Hematopoietic multipotent progenitor cell treated with erythropoietin and hydrocortisone succinate and interleukin-3 and kit ligand, for 8 days (in vitro differentiated cells): ENCODE measurements around the gene SRSF9.
"Not testable (repeated sequence)": the region's sequence is repeated elsewhere in the genome, so short reads cannot be mapped to it uniquely, and the experiment has no call there.

ENCODE experiments used
- DNase-seq: peaks from one replicate; pipeline ENCODE4 v3.0.0-alpha.2; 2015

The SRSF9 gene

DNA sequence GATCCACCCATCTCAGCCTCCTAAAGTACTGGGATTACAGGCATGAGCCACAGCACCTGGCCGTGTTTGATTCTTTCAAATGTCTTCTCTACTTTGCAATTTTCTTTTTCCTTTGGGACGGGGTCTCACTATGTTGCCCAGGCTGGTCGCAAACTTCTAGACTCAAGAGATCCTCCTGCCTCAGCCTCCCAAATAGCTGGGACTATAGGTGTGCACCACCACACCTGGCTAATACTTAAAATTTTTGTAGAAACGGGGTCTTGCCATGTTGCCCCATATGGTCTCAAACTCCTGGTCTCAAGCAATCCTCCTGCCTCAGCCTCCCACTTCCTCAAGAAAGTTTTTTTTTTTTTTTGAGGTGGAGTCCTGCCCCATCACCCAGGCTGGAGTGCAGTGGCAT is 21.6 kb downstream of the SRSF9 start:
- DNase-seq = no peak

DNA sequence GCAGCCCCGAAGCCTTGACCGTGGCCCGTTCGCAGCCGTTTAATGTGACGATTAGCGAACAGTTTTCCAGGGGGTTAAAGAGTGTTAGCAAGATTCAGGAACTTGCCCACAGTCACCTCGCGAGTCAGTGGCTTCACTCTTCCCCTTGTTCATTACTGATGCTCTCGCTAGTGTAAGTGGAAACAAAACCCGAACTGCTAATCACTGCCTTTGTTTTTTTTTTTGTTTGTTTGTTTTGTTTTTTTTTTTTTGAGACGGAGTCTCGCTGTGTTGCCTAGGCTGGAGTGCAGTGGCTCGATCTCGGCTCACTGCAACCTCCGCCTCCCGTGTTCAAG is 22.7 kb downstream of the SRSF9 start:
- DNase-seq = not testable (repeated sequence)

DNA sequence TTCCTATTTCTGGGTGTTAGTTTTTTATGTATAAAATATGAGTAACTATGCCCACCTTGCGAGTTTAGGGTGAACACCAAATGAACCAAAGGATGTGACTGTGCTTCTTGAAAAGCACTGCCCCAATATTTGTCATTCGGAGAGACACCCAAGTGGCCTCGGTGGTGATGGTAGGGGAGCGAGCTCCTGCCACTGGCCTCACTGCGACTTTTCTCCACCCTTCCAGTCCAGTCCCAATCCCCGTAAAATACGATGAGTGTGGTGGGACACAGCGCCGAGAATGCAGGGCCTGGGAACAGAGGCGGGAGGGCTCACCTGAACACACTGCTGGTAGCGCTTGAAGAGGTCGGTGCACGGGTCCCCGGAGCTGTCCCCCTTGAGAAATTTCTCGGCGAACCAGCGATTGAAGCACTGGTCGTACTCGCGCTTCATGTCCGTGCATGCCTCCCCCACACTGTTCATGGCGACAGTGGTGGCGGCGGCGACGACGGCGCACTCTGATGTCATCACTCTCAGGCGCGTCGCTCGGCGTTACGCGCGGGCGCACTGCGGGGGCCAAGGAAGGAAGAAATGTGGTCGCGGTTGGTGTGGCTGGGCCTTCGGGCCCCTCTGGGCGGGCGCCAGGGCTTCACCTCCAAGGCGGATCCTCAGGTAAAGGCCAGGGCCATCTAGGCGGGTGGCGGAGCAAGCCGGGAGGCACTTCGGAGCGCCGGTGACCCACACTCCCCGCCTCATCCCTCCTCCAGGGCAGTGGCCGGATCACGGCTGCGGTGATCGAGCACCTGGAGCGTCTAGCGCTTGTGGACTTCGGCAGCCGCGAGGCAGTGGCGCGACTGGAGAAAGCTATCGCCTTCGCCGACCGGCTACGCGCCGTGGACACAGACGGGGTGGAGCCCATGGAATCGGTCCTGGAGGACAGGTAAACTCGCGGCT is 23.4 kb downstream of the SRSF9 start, which contains the start of the genes GATC and TRIAP1:
TSS of gene GATC (plus strand) at position 534 of the 933 bp plus-strand sequence. CDS start at position 571, 37 bp downstream.
TSS of gene TRIAP1 (minus strand) at position 474 of the 933 bp plus-strand sequence. CDS start at position 462, 12 bp downstream.
- peak; percentile 82 for DNase-seq

DNA sequence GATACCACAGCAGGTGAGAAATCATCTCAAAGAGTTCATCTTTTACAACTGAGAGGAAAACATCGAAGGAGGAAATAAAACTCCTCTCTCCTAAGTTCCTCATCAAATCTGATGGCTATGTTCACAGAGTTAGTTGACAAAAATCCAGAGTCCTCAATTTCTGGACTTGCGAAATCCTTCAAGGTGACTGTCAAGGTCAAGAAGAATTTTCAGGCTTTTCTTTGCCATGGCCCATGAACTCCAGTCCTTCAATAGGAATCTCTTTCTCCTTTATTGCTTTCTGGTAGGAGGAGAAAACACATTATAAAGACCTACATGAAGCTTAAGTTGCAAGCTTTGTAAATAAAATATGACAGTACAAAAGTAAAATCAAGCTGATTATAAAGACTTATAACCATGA is 24.9 kb downstream of the SRSF9 start:
- DNase-seq = no peak

DNA sequence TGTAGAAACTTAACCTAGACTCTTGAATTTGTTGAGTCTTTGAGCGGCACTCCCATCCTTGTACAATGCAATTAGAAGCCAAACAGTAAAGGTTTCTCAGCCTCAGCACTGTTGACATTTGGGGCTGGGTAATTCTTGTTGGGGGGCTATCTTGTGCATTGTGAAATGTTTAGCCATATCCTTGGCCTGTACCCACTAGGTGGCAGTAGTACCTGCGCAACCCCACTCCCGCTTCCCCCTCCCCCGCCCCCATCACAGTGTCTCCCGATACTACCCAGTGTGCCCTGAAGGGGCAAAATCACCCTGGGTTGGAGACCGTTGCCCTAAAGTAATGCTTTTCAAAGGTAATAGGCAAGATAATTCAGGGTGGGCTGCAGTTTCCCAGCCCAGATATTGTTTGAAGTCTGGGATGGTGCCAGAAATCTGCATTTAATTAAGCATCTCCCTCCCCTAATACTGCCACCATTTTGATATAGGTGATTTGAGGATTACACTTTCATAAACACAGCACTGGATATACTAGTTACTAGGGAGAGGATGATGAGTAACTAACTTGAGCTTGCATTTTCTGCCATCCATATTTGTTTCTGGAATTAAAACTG is 29.8 kb downstream of the SRSF9 start:
- DNase-seq = peak; percentile 81

DNA sequence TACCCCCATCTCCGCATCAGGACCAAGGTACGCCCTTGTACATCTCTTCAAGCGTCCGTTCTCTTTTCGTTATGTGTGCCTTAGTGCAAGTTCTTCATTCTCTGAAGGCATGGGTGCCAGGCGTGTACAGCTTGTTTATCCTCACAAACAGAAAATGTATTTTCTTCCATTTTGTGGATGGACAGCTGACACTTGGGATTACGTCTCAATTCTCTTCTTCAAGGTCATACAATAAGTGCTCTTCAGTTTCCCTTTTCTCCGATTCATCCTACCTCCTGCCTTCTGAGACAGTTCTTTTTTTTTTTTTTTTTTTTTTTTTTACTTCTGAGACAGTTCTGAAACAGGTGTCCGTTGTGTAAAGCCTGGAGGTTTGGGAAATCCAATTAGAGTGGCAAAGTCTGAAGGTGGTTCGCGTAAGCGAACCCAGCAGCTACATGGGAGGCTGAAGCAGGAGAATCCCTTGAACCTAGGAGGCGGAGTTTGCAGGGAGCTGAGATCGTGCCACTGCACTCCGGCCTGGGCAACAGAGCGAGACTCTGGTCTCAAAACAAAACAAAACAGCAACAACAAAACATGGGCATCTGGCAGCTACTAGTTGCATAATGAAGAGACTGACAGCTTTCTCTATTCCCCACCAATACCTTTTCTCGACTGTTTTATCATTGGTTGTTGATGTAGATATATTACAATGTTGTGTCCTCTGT is 30.9 kb downstream of the SRSF9 start:
- peak; percentile 21 for DNase-seq

DNA sequence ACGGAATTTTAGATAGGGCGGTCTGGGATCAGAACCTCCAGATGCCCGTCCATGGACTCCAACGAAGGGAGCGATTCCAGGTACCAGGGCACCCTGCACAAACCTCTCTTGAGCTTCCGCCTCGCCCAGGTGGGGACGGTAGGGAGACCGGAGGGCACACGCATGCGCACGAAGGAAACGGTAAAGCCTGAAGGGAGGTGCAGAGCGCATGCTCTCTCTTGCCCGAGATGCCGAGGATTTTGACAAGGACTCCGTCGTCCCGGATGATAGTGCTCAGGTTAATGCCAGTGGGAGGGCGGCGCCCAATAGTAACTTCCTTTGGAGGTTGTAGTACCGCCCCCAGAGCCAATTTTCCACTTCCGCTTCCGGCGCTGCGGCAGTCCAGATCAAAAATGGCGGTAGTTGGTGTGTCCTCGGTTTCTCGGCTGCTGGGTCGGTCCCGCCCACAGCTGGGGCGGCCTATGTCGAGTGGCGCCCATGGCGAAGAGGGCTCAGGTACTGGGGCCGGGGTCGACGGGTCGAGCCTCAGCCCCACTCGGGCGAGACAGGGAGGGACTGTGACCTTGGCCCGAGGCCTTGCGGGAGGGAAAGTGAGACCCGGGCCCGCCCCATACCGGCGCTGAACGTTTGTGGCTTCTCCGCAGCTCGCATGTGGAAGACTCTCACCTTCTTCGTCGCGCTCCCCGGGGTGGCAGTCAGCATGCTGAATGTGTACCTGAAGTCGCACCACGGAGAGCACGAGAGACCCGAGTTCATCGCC is 31.6 kb downstream of the SRSF9 start, which contains the start of gene COX6A1:
TSS of gene COX6A1 (plus strand) at position 379 of the 760 bp plus-strand sequence. CDS start at position 393, 14 bp downstream.
- DNase-seq = peak; percentile 100

DNA sequence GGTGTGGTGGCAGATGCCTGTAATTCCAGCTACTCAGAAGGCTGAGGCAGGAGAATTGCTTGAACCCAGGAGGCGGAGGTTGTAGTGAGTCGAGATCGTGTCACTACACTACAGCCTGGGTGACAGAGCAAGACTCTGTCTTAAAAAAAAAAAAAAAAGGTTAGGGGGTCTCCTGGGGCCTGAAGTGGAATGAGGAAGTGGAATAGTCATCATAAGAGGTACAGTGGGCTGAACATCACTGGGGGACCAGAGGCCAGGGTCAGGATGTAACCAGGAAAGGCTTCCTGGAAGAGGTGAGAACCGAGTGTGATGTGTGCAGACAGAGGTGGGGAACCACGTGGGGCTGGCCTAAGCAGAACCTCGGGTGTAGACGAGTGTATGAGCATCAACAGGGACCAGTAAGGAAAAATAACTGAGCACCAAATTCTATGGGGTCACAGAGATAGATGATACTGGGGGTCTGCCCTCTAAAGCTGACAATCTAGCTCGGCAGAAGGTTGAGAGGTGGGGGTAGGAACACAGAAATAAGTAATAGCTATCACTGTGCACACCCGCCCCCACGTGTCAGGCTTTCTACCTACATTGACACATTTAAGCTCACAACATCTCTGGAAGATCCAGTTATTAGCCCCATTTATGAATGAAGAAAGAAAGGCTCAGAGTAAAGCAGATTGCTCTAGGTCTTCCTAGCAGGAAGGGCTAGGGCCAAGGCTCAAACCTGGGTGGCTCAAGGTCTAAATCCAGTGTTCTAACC is 36.6 kb downstream of the SRSF9 start:
- DNase-seq = no peak

DNA sequence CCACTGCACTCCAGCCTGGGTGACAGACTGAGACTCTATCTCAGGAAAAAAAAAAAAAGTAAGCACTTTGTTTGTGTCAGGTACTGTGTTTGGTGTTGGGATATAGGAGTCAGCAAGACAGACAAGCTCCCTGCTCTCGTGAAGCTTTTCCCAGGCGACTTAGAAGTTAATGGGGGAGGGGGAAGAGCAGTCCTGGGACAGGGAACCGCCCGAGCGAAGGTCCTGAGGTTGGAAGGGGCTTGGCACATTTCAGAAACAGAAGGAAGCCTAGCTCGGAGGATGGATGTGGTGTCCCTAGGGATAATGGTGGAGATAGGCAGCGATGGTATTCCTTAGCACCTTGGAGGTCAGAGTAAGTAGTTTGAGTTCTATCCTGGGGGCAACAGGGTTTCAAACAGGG is 40.2 kb downstream of the SRSF9 start:
- no peak for DNase-seq

DNA sequence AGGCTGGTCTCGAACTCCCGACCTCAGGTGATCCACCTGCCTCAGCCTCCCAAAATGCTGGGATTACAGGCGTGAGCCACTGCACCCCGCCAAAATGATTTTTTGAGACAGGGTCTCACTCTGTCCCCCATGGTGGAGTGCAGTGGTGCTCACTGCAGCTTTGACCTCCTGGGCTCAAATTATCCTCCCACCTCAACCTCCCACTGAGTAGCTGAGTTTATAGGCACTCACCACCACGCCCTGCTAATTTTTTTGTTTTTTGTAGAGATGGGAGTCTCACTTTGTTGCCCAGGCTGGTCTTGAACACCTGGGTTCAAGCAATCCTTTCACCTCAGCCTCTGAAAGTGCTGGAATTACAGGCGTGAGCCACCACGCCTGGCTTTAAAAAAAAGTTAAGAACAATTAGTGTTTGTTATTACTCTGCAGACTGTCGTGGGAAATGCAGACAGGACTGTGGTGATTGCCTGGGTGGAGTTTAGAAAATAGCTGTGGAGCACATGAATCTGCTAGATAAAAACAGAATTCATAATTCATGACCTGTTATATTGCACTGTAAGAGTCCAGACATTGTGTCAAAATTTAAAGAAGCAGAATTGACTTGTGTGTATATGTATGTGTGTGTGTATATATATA is 40.8 kb downstream of the SRSF9 start:
- DNase-seq = no peak

DNA sequence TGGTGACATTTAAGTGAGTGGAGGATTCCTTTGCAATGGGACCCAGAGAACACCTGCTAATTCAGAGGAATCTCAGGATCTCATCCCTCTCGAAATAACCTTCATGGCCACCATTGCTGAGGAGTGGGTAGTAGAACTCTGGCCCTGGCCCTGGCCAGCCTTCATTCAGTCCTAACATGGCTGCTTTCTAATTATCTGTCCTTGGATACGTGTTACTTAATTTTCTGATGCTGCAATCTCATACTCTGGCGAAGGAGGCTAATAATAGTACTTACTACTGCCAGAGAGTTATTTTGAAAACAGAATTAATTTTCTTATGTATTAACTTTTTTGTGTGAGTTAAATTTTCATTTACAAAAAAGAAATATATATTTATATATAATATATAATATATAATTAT is 43.8 kb downstream of the SRSF9 start:
- DNase-seq = no peak

DNA sequence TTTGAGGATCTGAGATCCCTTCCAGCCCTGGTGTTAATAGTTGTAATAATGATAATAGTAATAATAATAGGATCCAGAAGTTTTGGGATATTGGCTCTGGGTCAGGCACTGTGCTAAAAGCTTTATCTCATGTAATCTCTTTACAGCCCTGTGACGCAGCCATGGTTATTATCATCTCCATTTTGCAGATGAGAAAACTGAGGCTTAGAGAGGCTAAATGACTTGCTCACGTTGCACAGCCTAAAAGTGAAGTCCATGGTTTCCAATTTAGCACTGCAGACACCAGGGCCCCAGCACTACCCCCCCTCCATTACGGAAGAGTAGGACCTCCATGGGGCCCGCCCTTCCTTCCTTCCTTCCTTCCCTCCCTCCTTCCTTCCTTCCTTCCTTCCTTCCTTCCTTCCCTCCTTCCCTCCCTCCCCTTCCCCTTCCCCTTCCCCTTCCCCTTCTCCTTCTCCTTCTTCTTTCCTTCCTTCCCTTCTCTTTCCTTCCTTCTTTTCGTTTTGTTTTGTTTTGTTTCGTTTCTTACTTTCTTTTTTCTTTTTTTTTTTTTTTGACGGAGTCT is 46.6 kb downstream of the SRSF9 start:
- DNase-seq = no peak

DNA sequence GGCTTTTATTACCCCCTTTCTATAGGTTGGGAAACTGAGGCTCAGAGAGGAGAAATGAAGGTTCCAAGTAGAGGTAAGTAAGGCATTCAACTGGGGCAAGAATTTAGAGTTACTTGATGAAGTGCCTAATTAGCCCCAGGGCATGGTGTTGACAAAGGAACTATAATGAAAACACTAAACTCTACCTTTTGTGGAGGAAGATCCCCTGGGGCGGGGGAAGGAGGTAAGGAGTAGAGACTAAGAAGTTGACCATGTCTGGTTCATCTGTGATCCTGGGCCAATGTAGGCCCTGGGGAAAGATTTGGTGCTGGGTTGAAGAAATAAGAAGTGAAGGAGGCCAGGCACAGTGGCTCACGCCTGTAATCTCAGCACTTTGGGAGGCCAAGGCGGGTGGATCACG is 47.8 kb downstream of the SRSF9 start:
- no peak for DNase-seq

DNA sequence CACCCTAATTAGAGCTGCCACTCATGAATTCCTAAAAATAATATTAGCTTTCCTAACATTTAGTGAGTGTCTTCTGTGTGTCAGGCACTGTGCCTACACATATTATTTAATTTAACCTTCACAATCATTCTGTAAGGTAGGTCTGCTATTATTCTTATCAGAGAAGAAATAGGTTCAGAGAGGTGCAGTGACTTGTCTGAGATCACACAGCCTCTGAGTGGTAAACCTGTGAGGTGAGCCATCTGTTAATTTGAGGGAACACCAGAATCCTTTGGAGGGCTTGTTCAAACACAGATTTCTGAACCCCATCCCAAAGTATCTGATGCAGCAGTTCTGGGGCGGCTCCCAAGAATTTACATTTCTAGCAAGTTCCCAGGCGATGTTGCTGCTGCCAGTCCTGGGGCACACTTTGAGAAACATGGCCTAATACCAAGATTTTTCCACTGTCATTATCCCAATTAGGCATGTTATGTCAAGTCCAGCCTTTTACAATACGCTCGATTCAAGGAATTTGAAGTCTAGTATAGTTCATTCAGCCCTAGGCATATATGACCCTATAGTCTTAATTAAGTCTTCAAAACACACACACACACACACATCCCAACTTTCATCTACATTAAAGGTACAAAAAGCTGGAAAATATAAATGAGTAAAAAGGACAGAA is 51.5 kb downstream of the SRSF9 start:
- no peak for DNase-seq

DNA sequence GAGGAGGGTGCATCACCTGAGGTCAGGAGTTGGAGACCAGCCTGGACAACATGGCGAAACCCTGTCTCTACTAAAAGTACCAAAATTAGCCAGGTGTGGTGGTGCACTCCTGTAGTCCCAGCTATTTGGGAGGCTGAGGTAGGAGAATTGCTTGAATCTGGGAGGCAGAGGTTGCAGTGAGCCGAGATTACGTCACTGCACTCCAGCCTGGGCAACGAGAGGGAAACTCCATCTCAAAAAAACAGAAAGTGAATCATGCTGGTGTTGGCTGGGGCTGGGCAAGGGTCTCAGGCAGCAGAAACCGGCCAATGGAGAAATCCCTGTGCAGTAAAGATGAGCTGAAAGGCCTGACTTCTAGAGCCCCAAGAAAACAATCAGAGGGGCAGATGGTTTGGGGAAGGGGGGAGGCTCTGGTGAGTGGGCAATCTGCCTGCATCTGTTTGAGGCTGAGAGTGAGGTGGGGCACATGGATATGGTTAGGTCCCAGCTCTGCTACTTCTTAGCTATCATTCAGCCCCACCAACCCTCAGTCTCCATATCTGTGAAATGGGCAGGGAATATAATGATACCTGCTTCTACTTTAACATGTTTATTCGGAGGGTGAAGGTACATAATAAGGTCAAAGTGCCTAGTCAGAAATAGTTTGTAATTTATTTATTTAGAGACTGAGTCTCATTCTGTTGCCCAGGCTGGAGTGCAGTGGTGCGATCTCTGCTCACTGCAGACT is 52.9 kb downstream of the SRSF9 start:
- DNase-seq = no peak

DNA sequence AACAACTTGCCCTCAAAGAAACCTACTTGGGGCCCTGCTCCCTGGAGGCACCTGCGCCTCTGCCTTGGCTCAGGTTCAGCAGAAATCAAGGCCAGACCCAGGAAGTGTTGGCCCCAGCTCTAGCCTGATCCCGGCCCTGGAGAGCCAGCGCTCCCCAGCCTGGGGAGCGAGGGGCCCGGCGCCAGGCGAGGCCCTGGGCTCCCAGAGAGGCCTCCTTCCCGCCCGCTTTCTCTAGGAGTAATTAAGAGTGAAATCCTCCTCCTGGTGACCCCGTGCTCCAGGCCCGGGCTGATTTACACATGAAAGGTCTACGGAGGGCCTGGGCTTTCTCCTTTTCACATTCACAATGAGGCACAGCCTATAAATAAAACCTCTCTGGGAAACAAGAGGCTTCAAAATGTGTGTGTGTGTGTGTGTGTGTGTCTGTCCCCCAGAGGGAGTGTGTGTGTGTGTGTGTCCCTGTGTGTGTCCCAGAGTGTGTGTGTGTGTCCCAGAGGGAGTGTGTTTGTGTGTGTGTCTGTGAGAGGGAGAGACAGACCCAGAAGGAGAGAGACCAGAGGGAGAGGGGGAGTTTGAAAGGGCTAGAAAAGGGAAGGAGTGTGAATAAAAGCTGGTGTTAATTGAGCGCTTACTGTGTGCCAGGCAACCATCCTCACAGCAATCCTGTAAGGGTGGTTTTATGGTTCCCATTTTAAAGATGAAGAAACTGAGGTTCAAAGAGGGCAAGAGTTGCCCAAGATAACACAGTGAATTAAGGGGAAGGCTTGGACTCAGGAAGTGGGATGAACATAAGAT is 55.5 kb downstream of the SRSF9 start:
- no peak for DNase-seq

DNA sequence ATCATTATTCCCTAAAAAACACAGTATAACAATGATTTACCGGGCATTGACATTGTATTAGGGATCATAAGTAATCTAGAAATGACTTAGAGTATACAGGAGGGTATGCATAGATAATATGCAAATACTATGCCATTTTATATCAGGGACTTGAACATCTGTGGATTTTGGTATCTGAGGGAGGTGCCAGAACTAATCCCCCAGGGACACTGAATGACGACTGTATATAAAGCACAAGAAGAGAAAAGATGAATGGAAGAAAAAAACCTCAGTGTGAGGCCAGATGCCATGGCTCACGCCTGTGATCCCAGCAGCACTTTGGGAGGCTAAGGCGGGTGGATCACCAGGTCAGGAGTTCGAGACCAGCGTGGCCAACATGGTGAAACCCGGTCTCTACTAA is 57.1 kb downstream of the SRSF9 start:
- no peak for DNase-seq
